Measurements from ENCODE around the gene DLG2. TPM values are rescaled to one million over a fixed set of nuclear protein-coding genes. Genes with fewer than 3 reads are reported as not detected.

DLG2 gene
- total and polyA plus RNA-seq, 2 of the 4 experiments (the other 2 are of a cell fraction), result 0.31 to 0.36 TPM

DNA sequence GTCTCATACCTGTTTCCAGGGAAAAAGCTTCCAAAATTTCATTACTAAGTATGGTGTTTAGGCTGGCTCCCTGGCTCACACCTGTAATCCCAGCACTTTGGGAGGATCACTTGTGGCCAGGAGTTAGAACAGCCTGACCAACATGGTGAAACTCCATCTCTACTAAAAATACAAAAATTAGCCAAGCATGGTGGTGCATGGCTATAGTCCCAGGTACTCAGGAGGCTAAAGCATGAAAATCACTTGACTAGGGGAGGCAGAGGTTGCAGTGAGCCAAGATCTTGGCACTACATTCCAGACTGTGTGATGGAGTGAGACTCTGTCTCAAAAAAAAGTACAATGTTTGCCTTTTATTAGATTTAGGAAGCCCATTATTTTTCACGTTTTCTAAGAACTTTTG, 2009.5 kb downstream of the DLG2 start:
- Histone ChIP-seq H3K23ac (ENCODE audit: low read depth, low read length) (no peak overlapping the region), H3K4me2 (ENCODE audit: low read depth, low read length) (no peak overlapping the region), H3K9me1 (ENCODE audit: insufficient read depth, low read length) (no peaks in the 10 kb centered on the region), H3K9ac (ENCODE audit: low read depth, low read length) (no peak overlapping the region), H3K56ac (ENCODE audit: extremely low read depth, insufficient read depth, low read length) (no peak overlapping the region), H2BK20ac (ENCODE audit: low read depth, low read length) (no peak overlapping the region), H3K79me1 (ENCODE audit: low read depth in 1 of 2, low read length in 2 of 2) (no peaks in the 10 kb centered on the region), H2AK5ac (ENCODE audit: low read depth, low read length) (no peak overlapping the region), H4K8ac (ENCODE audit: low read depth in 2 of 2, low read length in 2 of 2) (no peak overlapping the region), H4K91ac (ENCODE audit: insufficient read depth, low read depth, low read length) (no peak overlapping the region), H3K4ac (ENCODE audit: low read depth, low read length) (no peak overlapping the region), H2BK15ac (ENCODE audit: low read depth, low read length) (no peak overlapping the region), H2AK9ac (replicated peaks; ENCODE audit: low read depth, low read length, poor library complexity) (no peak overlapping the region), H2BK120ac (ENCODE audit: low read depth, low read length) (no peak overlapping the region), H4K20me1 (ENCODE audit: insufficient read depth, low read length) (no peaks in the 10 kb centered on the region), H4K5ac (ENCODE audit: low read depth, low read length) (no peak overlapping the region), H3K4me1 (ENCODE audit: control insufficient read depth, insufficient read depth, low read length) (no peaks in the 10 kb centered on the region), H3K27ac (ENCODE audit: insufficient read depth, low read length) (no peak overlapping the region), H3K14ac (replicated peaks; ENCODE audit: low read depth, low read length) (no peak overlapping the region), H3K18ac (ENCODE audit: low read depth, low read length) (no peak overlapping the region), H2BK5ac (ENCODE audit: low read depth, low read length, poor library complexity, severe bottlenecking) (no peak overlapping the region), H3K9me3 (ENCODE audit: control insufficient read depth, insufficient read depth, low read length) (no peaks in the 10 kb centered on the region), H2AFZ (replicated peaks; ENCODE audit: low read length, poor library complexity) (no peak overlapping the region), H3K27me3 (ENCODE audit: control insufficient read depth, insufficient read depth, low read length) (no peaks in the 10 kb centered on the region), H3K4me3 (ENCODE audit: insufficient read depth, low read depth, low read length) (no peak overlapping the region), H3K36me3 (ENCODE audit: control insufficient read depth, insufficient read depth, low read length) (no peaks in the 10 kb centered on the region)
- BruUV-seq (replicated peaks), result no TSS peak
- no peak for TF ChIP-seq RCOR1 (IDR thresholded peaks at IDR 0.05; ENCODE audit: insufficient replicate concordance, low read length)
- no peak for TF ChIP-seq MAFK (IDR thresholded peaks at IDR 0.05; ENCODE audit: low read depth, low read length)
- TF ChIP-seq FOS (IDR thresholded peaks at IDR 0.05; ENCODE audit: low read depth, low read length), result no peak
- no peak for TF ChIP-seq RAD21 (IDR thresholded peaks at IDR 0.05; ENCODE audit: low read length)
- TF ChIP-seq CHD1 (IDR thresholded peaks at IDR 0.05; ENCODE audit: low read depth, low read length), result no peak
- TF ChIP-seq SMC3 (IDR thresholded peaks at IDR 0.05; ENCODE audit: low read depth, low read length), result no peak
- no peak for TF ChIP-seq NFE2L2 (IDR thresholded peaks at IDR 0.05; ENCODE audit: low read depth, low read length)
- no peak for TF ChIP-seq POLR2A (IDR thresholded peaks at IDR 0.05; ENCODE audit: low read depth, low read length)
- no peak for TF ChIP-seq MAZ (IDR thresholded peaks at IDR 0.05; ENCODE audit: borderline replicate concordance, low read depth, low read length)
- no peak for TF ChIP-seq RFX5 (IDR thresholded peaks at IDR 0.05; ENCODE audit: low read depth, low read length)
- TF ChIP-seq, protein P1, sequence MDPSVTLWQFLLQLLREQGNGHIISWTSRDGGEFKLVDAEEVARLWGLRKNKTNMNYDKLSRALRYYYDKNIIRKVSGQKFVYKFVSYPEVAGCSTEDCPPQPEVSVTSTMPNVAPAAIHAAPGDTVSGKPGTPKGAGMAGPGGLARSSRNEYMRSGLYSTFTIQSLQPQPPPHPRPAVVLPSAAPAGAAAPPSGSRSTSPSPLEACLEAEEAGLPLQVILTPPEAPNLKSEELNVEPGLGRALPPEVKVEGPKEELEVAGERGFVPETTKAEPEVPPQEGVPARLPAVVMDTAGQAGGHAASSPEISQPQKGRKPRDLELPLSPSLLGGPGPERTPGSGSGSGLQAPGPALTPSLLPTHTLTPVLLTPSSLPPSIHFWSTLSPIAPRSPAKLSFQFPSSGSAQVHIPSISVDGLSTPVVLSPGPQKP (IDR thresholded peaks at IDR 0.05; ENCODE audit: borderline replicate concordance, low read depth, low read length), result no peak
- no peak for ATAC-seq (ENCODE audit: low read depth)
- DNase-seq, result no peak
- ChIA-PET CTCF (no interaction called here), POLR2A (ENCODE audit: unreplicated experiment) (no interaction called here)
- no CpG with 5 or more reads among the region's 1 CpG for WGBS, 2 experiments (ENCODE audit: extremely low coverage in 2 of 2, insufficient read length in 1 of 2)
- intact Hi-C loops (cut with micrococcal nuclease), result no loop called here
- dilution Hi-C loops (cut with HindIII; ENCODE audit: low sequenced_read_pairs, unreplicated experiment), result no loop called here
- in situ Hi-C loops (cut with MboI; ENCODE audit: low sequenced_read_pairs), result no loop called here

Data from IMR-90 (cell line).